Gastroesophageal sphincter (tissue), 3 donors: ENCODE data around the gene TMCO6.

Experiments
- CTCF ChIP-seq, 4 experiments: fragments of 200-600 bp in 2 of 4; fragments of 450-650 bp in 2 of 4; sonication (generic) in 1 of 4; IDR thresholded peaks; one replicate each; pipeline ENCODE4 v1.5.1; 2017 to 2019; ENCODE audit warnings: antibody characterized with exemption in 4 of 4, mild to moderate bottlenecking in 2 of 4, moderate library complexity in 2 of 4
- POLR2A ChIP-seq, 2 donors: fragments of 450-650 bp; IDR thresholded peaks; one replicate each; pipeline ENCODE4 v1.6.1; 2017; ENCODE audit warnings: antibody characterized with exemption in 2 of 2, mild to moderate bottlenecking in 2 of 2, moderate library complexity in 1 of 2
- POLR2AphosphoS5 ChIP-seq: sonication (generic); formaldehyde crosslinking; IDR thresholded peaks from one replicate; pipeline ENCODE4 v1.6.1; 2017; ENCODE audit warnings: antibody characterized with exemption

GRCh38 chr5:140637371-140638100 lies 1.7 kb upstream of the TMCO6 start:
- TF ChIP-seq CTCF (IDR thresholded peaks at IDR 0.05) (no peak), POLR2A (IDR thresholded peaks at IDR 0.05) (no peak), POLR2AphosphoS5 (no peak)
